Natural killer cell (primary cell): ENCODE results near the gene GALNT12. TPM values are rescaled to one million over a fixed set of nuclear protein-coding genes. Genes with fewer than 3 reads are reported as not detected.

Experiments
- ATAC-seq, 3 donors: fragments of 150-1000 bp in 2 of 3; fragments of 200-7000 bp in 1 of 3; cut with Tn5 transposase; 1 replicate in 1 of 3; 2 replicates in 2 of 3; pipeline ENCODE4 v1.10.0; 2021; ENCODE audit warnings: mild to moderate bottlenecking in 2 of 3, moderate library complexity in 2 of 3
- DNase-seq, 2 donors: peaks; one replicate each; pipeline versions ENCODE4 v3.0.0 to v3.0.0-alpha.2; 2013 to 2021; ENCODE audit warnings: mixed read lengths in 1 of 2
- H3K27ac ChIP-seq: one replicate; pipeline ENCODE4 v1.5.1; 2013; ENCODE audit warnings: mild to moderate bottlenecking, low read length
- H3K27me3 ChIP-seq: one replicate; pipeline ENCODE4 v1.6.1; 2013; ENCODE audit warnings: low read length; ENCODE audit not compliant: control insufficient read depth, insufficient read depth
- H3K36me3 ChIP-seq: one replicate; pipeline ENCODE4 v1.6.1; 2013; ENCODE audit warnings: low read length; ENCODE audit not compliant: control insufficient read depth, insufficient read depth
- H3K4me1 ChIP-seq: one replicate; pipeline ENCODE4 v1.6.1; 2013; ENCODE audit warnings: low read length; ENCODE audit not compliant: control insufficient read depth, insufficient read depth
- H3K4me3 ChIP-seq: one replicate; pipeline ENCODE4 v1.5.1; 2013; ENCODE audit warnings: low read length
- H3K9me3 ChIP-seq: one replicate; pipeline ENCODE4 v1.6.1; 2013; ENCODE audit warnings: low read length; ENCODE audit not compliant: control insufficient read depth, insufficient read depth
- H3K27ac Mint-ChIP-seq, 2 donors: one replicate each; pipeline ENCODE4 v1.8.0; 2022; ENCODE audit warnings: mild to moderate bottlenecking in 2 of 2, mixed read lengths in 2 of 2, moderate library complexity in 1 of 2
- H3K27me3 Mint-ChIP-seq, 2 donors: one replicate each; pipeline ENCODE4 v1.8.0; 2022; ENCODE audit warnings: low read depth in 2 of 2, mixed read lengths in 2 of 2
- H3K36me3 Mint-ChIP-seq: one replicate; pipeline ENCODE4 v1.8.0; 2022; ENCODE audit warnings: mixed read lengths
- H3K4me1 Mint-ChIP-seq, 2 donors: one replicate each; pipeline ENCODE4 v1.8.0; 2022; ENCODE audit warnings: mixed read lengths in 2 of 2
- H3K4me3 Mint-ChIP-seq: one replicate; pipeline ENCODE4 v1.8.0; 2022; ENCODE audit warnings: mild to moderate bottlenecking, moderate library complexity, mixed read lengths
- H3K9me3 Mint-ChIP-seq, 2 donors: one replicate each; pipeline ENCODE4 v1.8.0; 2022; ENCODE audit warnings: mixed read lengths in 2 of 2
- CTCF ChIP-seq: fragments of 200-600 bp; IDR thresholded peaks from one replicate; pipeline ENCODE4 v1.8.0; 2022; ENCODE audit warnings: antibody characterized with exemption
- WGBS: methylation state at CpG from one replicate; pipeline ENCODE4 v1.1.7; 2013; ENCODE audit warnings: missing lambda C conversion rate; ENCODE audit not compliant: insufficient coverage; 5-methylcytosine and 5-hydroxymethylcytosine counted together
- intact Hi-C: fragments of 100-400 bp; cut with micrococcal nuclease; formaldehyde crosslinking; loops from one replicate; pipeline ENCODE4 v1.14.2; 2022
- total RNA-seq, 4 donors: library from RNA; stranded (reverse); fragments of 120-200 nt in 1 of 4; gene quantifications; one replicate each; pipeline versions ENCODE4 v1.2.3 to v1.2.4, GENCODE V29; 2013 to 2022

The GALNT12 gene
- total RNA-seq, 3 donors from 2014 or later (not counting 1 experiment from before 2014, with no cell fraction given): 9.1 to 9.4 (median 9.4) TPM

GRCh38 chr9:98765256-98765655 is 42.2 kb upstream of the GALNT12 start:
- H3K27ac Mint-ChIP-seq: no peak overlapping the region
- no peaks in the 10 kb centered on the region for H3K27me3 Mint-ChIP-seq
- H3K36me3 ChIP-seq: peaks cover 7% of the 10 kb centered on the region
- 80% methylated on average over 1 of the region's 1 CpG for WGBS
- TF ChIP-seq CTCF: no peak
- H3K4me3 Mint-ChIP-seq: no peak overlapping the region
- ATAC-seq: no peak
- H3K4me1 Mint-ChIP-seq: no peaks in the 10 kb centered on the region
- H3K4me3 ChIP-seq: no peak overlapping the region
- H3K27ac ChIP-seq: no peak overlapping the region
- no peaks in the 10 kb centered on the region for H3K4me1 ChIP-seq
- no peaks in the 10 kb centered on the region for H3K36me3 Mint-ChIP-seq
- peaks cover 0 to 4% of the 10 kb centered on the region in 2 donors for H3K9me3 Mint-ChIP-seq
- intact Hi-C loops: no loop called here
- no peak for DNase-seq
- no peaks in the 10 kb centered on the region for H3K27me3 ChIP-seq
- H3K9me3 ChIP-seq: no peaks in the 10 kb centered on the region

GRCh38 chr9:98766586-98766985 is 40.9 kb upstream of the GALNT12 start:
- H3K9me3 Mint-ChIP-seq: peaks cover 0 to 4% of the 10 kb centered on the region in 2 donors
- no peak for DNase-seq
- H3K9me3 ChIP-seq: no peaks in the 10 kb centered on the region
- no peak overlapping the region for H3K4me3 Mint-ChIP-seq
- no peak overlapping the region for H3K27ac ChIP-seq
- H3K27me3 Mint-ChIP-seq: no peaks in the 10 kb centered on the region
- no peaks in the 10 kb centered on the region for H3K4me1 Mint-ChIP-seq
- H3K36me3 ChIP-seq: peaks cover 13% of the 10 kb centered on the region
- H3K27me3 ChIP-seq: no peaks in the 10 kb centered on the region
- H3K36me3 Mint-ChIP-seq: no peaks in the 10 kb centered on the region
- TF ChIP-seq CTCF: no peak
- no peak for ATAC-seq
- no peak overlapping the region for H3K4me3 ChIP-seq
- no peaks in the 10 kb centered on the region for H3K4me1 ChIP-seq
- H3K27ac Mint-ChIP-seq: no peak overlapping the region
- intact Hi-C loops: no loop called here
- 100% methylated on average over 1 of the region's 2 CpGs for WGBS

GRCh38 chr9:98767196-98767595 is 40.3 kb upstream of the GALNT12 start:
- Mint-ChIP-seq H3K27me3 (no peaks in the 10 kb centered on the region), H3K4me1 (no peaks in the 10 kb centered on the region), H3K4me3 (no peak overlapping the region), H3K36me3 (no peaks in the 10 kb centered on the region), H3K27ac (no peak overlapping the region), H3K9me3 (peaks cover 0 to 4% of the 10 kb centered on the region in 2 donors)
- intact Hi-C loops: no loop called here
- no peaks in the 10 kb centered on the region for H3K9me3 ChIP-seq
- 99% methylated on average over 3 of the region's 3 CpGs for WGBS
- DNase-seq: no peak
- H3K4me1 ChIP-seq: no peaks in the 10 kb centered on the region
- H3K27me3 ChIP-seq: no peaks in the 10 kb centered on the region
- ATAC-seq: no peak
- no peak for TF ChIP-seq CTCF
- H3K36me3 ChIP-seq: peaks cover 14% of the 10 kb centered on the region
- H3K27ac ChIP-seq: no peak overlapping the region
- H3K4me3 ChIP-seq: no peak overlapping the region

- intact Hi-C loops: no loop called here
- H3K9me3 ChIP-seq: no peaks in the 10 kb centered on the region
- H3K36me3 Mint-ChIP-seq: peaks cover 3% of the 10 kb centered on the region
- ATAC-seq (no peak), DNase-seq (no peak)
- no peaks in the 10 kb centered on the region for H3K4me1 Mint-ChIP-seq
- no peak overlapping the region for H3K4me3 Mint-ChIP-seq
- no peaks in the 10 kb centered on the region for H3K27me3 Mint-ChIP-seq
- no peak for TF ChIP-seq CTCF
- no peak overlapping the region for H3K27ac Mint-ChIP-seq
- H3K9me3 Mint-ChIP-seq: peaks cover 0 to 4% of the 10 kb centered on the region in 2 donors
- H3K4me3 ChIP-seq: no peak overlapping the region
- 95% methylated on average over 7 of the region's 7 CpGs for WGBS
- H3K4me1 ChIP-seq: no peaks in the 10 kb centered on the region
- H3K36me3 ChIP-seq: peaks cover 15% of the 10 kb centered on the region
- H3K27me3 ChIP-seq: no peaks in the 10 kb centered on the region
- no peak overlapping the region for H3K27ac ChIP-seq
Observed at GRCh38 chr9:98767915-98768314, 39.6 kb upstream of the GALNT12 start.
